ENCODE measurements around the gene RNF11. TPM values are rescaled to one million over a fixed set of nuclear protein-coding genes. Genes with fewer than 3 reads are reported as not detected.

Gene RNF11
- total RNA-seq, 1 donor from 2014 or later, result 126 TPM

DNA sequence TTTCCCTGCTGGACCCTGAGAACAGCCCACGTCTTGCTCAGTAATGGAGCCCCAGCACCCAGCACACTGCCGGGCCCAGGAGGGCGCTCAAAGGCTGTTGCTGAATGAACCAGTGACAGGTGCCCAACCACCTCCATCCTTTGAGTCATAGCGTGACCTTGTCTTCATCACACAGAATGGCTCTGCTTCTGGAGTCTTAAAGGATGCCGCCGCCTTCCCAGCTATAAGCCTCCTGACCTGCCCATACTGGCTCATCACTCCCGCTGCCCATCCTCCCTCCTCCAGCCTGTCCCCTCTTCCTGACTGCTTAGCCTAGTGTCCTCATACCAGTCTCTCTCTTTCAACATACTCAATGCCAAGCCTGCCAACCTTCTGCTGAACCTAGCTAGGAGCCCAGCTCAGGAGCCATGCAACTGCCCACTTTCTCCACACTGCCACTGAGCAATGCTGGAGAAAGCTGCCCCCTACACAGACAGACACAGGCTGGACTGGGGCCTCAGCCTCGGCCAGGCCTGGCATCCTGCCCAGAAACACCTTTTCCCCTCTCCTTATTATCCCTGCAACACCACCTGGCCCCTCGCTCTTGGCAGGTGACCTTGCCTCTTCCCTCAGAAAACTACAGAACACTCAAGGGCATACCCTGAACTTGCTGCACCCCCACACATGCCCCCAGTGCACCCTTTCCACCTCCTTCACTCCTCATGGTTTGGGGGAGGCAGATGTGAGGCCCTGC lies 80.2 kb downstream of the RNF11 start:
- no peak for DNase-seq (ENCODE audit: low read depth)
- TF ChIP-seq EZH2 (IDR thresholded peaks at IDR 0.05; ENCODE audit: insufficient read depth, low read length), result no peak
- TF ChIP-seq, protein P1, sequence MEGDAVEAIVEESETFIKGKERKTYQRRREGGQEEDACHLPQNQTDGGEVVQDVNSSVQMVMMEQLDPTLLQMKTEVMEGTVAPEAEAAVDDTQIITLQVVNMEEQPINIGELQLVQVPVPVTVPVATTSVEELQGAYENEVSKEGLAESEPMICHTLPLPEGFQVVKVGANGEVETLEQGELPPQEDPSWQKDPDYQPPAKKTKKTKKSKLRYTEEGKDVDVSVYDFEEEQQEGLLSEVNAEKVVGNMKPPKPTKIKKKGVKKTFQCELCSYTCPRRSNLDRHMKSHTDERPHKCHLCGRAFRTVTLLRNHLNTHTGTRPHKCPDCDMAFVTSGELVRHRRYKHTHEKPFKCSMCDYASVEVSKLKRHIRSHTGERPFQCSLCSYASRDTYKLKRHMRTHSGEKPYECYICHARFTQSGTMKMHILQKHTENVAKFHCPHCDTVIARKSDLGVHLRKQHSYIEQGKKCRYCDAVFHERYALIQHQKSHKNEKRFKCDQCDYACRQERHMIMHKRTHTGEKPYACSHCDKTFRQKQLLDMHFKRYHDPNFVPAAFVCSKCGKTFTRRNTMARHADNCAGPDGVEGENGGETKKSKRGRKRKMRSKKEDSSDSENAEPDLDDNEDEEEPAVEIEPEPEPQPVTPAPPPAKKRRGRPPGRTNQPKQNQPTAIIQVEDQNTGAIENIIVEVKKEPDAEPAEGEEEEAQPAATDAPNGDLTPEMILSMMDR (IDR thresholded peaks at IDR 0.05; ENCODE audit: insufficient read depth, low read depth, low read length), result no peak
- H3K27ac Mint-ChIP-seq (ENCODE audit: unreplicated experiment), result no peak overlapping the region
- peaks cover 3% of the 10 kb centered on the region for H3K27me3 Mint-ChIP-seq (ENCODE audit: low read depth, unreplicated experiment)
- Histone ChIP-seq H3K4me3 (ENCODE audit: insufficient read depth, low read depth, low read length) (no peak overlapping the region), H3K27me3 (ENCODE audit: insufficient read depth, low read length) (no peaks in the 10 kb centered on the region), H3K9ac (ENCODE audit: low read length) (no peak overlapping the region), H4K20me1 (ENCODE audit: insufficient read depth, low read length) (no peaks in the 10 kb centered on the region), H3K4me1 (ENCODE audit: insufficient read depth, low read length) (peaks cover 13% of the 10 kb centered on the region), H3K9me3 (ENCODE audit: insufficient read depth, low read depth, low read length) (no peaks in the 10 kb centered on the region), H3K4me2 (ENCODE audit: low read length) (no peak overlapping the region), H2AFZ (ENCODE audit: low read depth, low read length) (no peak overlapping the region), H3K27ac (ENCODE audit: low read depth, low read length) (no peak overlapping the region), H3K36me3 (ENCODE audit: insufficient read depth, low read length) (no peaks in the 10 kb centered on the region), H3K79me2 (ENCODE audit: insufficient read depth, low read length) (no peaks in the 10 kb centered on the region)
- peaks cover 19% of the 10 kb centered on the region for H3K4me1 Mint-ChIP-seq (ENCODE audit: low read depth, unreplicated experiment)
- H3K9me3 Mint-ChIP-seq (ENCODE audit: unreplicated experiment), result peaks cover 3% of the 10 kb centered on the region
- no peak for FAIRE-seq
- H3K36me3 Mint-ChIP-seq (ENCODE audit: low read depth, unreplicated experiment), result no peaks in the 10 kb centered on the region
- H3K4me3 Mint-ChIP-seq (ENCODE audit: unreplicated experiment), result no peak overlapping the region

DNA sequence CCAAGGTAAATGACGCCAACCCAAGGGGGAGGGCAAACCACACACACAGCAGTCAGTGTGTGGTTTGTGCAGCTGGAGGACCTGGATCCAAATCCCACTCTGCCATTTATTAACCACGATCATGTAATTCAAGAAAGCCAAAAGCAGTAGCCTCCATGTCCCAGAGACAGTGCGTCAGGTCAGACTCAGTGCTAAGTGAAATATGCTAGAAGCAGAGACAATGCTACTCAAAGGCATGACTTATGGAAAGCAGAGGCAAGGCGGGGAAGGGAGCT lies 80.7 kb downstream of the RNF11 start:
- no peak overlapping the region for H2AFZ ChIP-seq (ENCODE audit: low read depth, low read length)
- no peak overlapping the region for H3K27ac Mint-ChIP-seq (ENCODE audit: unreplicated experiment)
- peak; percentile 30 for DNase-seq (ENCODE audit: low read depth)

DNA sequence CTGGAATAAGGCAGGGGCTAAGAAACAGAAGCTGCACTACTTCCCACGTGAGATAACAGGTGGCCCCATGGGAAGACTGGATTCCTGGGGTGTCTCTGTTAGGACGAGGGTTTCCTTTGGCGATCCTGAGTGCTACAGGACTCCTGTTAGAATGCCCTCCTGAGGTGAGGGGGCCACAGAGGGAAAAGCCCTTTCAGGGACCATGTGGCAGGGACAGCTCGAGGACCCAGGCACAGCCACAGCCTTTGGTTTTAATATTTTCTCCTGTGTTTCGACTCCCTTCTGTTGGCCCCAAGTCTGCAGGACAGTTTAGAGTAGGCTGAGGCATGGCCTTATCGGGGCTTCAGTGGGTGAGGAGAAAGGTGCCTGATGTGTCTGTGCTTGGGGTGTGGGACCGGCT lies 81.7 kb downstream of the RNF11 start:
- H3K79me2 ChIP-seq (ENCODE audit: insufficient read depth, low read length), result no peaks in the 10 kb centered on the region
- no peaks in the 10 kb centered on the region for H3K36me3 Mint-ChIP-seq (ENCODE audit: low read depth, unreplicated experiment)
- H3K36me3 ChIP-seq (ENCODE audit: insufficient read depth, low read length), result no peaks in the 10 kb centered on the region
- no peaks in the 10 kb centered on the region for H3K9me3 ChIP-seq (ENCODE audit: insufficient read depth, low read depth, low read length)
- TF ChIP-seq, protein P1 (IDR thresholded peaks at IDR 0.05; ENCODE audit: insufficient read depth, low read depth, low read length), result no peak
- TF ChIP-seq EZH2 (IDR thresholded peaks at IDR 0.05; ENCODE audit: insufficient read depth, low read length), result no peak
- H3K27me3 ChIP-seq (ENCODE audit: insufficient read depth, low read length), result no peaks in the 10 kb centered on the region
- H4K20me1 ChIP-seq (ENCODE audit: insufficient read depth, low read length), result no peaks in the 10 kb centered on the region
- no peak overlapping the region for H2AFZ ChIP-seq (ENCODE audit: low read depth, low read length)
- H3K4me2 ChIP-seq (ENCODE audit: low read length), result no peak overlapping the region
- peaks cover 19% of the 10 kb centered on the region for H3K4me1 Mint-ChIP-seq (ENCODE audit: low read depth, unreplicated experiment)
- FAIRE-seq (no peak), DNase-seq (ENCODE audit: low read depth) (no peak)
- no peak overlapping the region for H3K4me3 ChIP-seq (ENCODE audit: insufficient read depth, low read depth, low read length)
- H3K27ac Mint-ChIP-seq (ENCODE audit: unreplicated experiment), result no peak overlapping the region
- peaks cover 3% of the 10 kb centered on the region for H3K27me3 Mint-ChIP-seq (ENCODE audit: low read depth, unreplicated experiment)
- H3K9me3 Mint-ChIP-seq (ENCODE audit: unreplicated experiment), result no peaks in the 10 kb centered on the region
- no peak overlapping the region for H3K4me3 Mint-ChIP-seq (ENCODE audit: unreplicated experiment)
- H3K27ac ChIP-seq (ENCODE audit: low read depth, low read length), result no peak overlapping the region
- H3K4me1 ChIP-seq (ENCODE audit: insufficient read depth, low read length), result peaks cover 13% of the 10 kb centered on the region
- H3K9ac ChIP-seq (ENCODE audit: low read length), result no peak overlapping the region

More for the DNA sequence above, 80.7 kb downstream of the RNF11 start:
- H3K27ac ChIP-seq (ENCODE audit: low read depth, low read length), result no peak overlapping the region
- peaks cover 3% of the 10 kb centered on the region for H3K27me3 Mint-ChIP-seq (ENCODE audit: low read depth, unreplicated experiment)
- peaks cover 19% of the 10 kb centered on the region for H3K4me1 Mint-ChIP-seq (ENCODE audit: low read depth, unreplicated experiment)
- no peaks in the 10 kb centered on the region for H3K27me3 ChIP-seq (ENCODE audit: insufficient read depth, low read length)
- no peaks in the 10 kb centered on the region for H3K36me3 Mint-ChIP-seq (ENCODE audit: low read depth, unreplicated experiment)
- no peaks in the 10 kb centered on the region for H3K79me2 ChIP-seq (ENCODE audit: insufficient read depth, low read length)
- no peaks in the 10 kb centered on the region for H3K36me3 ChIP-seq (ENCODE audit: insufficient read depth, low read length)
- H3K9me3 Mint-ChIP-seq (ENCODE audit: unreplicated experiment), result peaks cover under 1% of the 10 kb centered on the region
- H3K4me3 ChIP-seq (ENCODE audit: insufficient read depth, low read depth, low read length), result no peak overlapping the region
- TF ChIP-seq EZH2 (IDR thresholded peaks at IDR 0.05; ENCODE audit: insufficient read depth, low read length), result no peak
- TF ChIP-seq, protein P1 (IDR thresholded peaks at IDR 0.05; ENCODE audit: insufficient read depth, low read depth, low read length), result no peak
- H3K4me2 ChIP-seq (ENCODE audit: low read length), result no peak overlapping the region
- H3K4me3 Mint-ChIP-seq (ENCODE audit: unreplicated experiment), result no peak overlapping the region
- no peaks in the 10 kb centered on the region for H4K20me1 ChIP-seq (ENCODE audit: insufficient read depth, low read length)
- H3K9ac ChIP-seq (ENCODE audit: low read length), result no peak overlapping the region
- no peaks in the 10 kb centered on the region for H3K9me3 ChIP-seq (ENCODE audit: insufficient read depth, low read depth, low read length)
- no peak for FAIRE-seq
- H3K4me1 ChIP-seq (ENCODE audit: insufficient read depth, low read length), result peaks cover 13% of the 10 kb centered on the region
